GM21825 (cell line): ENCODE results near the gene XBP1.
A peak's percentile ranks its signal among the peaks of the same experiment; 100 is the strongest.
"Not testable (repeated sequence)": the region's sequence is repeated elsewhere in the genome, so short reads cannot be mapped to it uniquely, and the experiment has no call there.

ENCODE experiments used
- ATAC-seq: cut with Tn5 transposase; IDR thresholded peaks from one replicate; pipeline ENCODE4 v1.9.1; 2021; ENCODE audit warnings: mild to moderate bottlenecking, moderate library complexity; ENCODE audit not compliant: unreplicated experiment

Gene XBP1

GRCh38 chr22:28793976-28794584 is 6.3 kb downstream of the XBP1 start:
- no peak for ATAC-seq

DNA sequence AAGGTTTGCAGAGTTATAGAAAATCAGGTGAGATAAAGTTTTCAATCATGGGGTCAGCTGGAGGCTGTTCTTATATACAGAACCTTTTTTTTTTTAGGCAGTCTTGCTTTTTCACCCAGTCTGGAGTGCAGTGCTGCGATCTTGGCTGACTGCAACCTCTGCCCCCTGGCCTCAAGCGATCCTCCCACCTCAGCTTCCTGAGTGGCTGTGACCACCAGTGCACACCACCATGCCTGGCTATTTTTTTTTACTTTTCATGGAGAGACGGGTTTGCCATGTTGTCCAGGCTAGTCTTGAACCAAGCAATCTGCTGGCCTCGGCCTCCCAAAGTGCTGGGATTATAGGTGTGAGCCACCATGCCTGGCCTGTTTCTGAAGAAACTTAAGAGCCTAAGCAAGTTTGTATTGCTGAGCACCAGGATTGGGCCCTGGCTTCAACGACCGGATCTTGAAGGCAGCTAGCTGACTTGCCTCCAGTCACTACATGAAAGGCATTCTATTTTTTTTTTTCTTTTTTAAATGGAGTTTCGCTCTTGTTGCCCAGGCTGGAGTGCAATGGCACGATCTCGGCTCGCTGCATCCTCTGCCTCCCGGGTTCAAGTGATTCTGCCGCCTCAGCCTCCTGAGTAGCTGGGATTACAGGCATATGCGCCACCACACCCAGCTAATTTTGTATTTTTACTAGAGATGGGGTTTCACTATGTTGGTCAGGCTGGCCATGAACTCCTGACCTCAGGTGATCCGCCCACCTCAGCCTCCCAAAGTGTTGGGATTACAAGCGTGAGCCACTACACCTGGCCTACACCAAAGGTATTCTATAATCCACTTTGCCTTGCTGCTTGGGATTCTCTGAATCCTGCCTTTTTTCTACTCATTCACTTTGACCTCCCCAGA is 7.6 kb downstream of the XBP1 start:
- no peak for ATAC-seq

DNA sequence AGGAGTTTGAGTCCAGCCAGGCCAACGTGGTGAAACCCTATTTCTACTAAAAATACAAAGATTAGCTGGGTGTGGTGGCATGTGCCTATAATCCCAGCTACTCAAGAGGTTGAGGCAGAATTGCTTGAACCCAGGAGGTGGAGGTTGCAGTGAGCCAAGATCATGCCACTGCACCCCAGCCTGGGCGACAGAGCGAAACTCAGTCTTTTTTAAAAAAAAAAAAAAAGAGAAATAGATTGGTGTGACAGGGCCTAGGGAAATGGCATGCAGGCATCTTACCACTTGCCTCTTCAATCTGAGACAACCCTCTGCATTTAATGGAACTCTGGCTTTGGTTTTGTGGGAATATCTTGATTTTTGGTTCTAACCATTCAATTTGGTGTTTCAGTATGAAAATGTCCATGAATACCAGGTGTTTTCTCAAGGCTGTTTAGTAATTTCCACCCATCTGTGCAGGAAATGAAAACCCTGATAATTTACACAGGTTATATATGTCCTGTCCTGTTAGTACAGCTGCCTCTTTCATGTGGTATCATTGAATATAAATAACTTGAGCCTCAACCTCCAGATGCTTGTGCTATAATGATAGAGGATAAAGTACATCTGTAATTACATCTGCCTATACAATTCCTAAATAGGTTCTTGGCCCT is 8.4 kb downstream of the XBP1 start:
- no peak for ATAC-seq

DNA sequence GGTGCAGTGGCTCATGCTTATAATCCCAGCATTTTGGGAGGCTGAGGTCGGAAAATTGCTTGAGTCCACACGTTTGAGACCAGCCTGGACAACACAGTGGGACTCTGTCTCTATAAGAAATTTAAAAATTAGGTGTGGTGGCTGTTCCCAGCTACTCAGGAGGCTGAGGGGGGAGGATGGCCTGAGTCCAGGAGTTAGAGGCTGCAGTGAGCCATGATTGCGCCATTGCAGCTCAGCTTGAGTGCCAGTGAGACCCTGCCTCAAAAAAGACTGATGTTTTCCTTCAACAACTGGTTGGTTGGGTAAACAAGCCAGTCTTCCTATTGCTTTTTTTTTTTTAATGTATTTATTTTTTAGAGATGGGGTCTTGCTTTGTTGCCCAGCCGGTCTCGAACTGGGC is 9.2 kb downstream of the XBP1 start:
- no peak for ATAC-seq

DNA sequence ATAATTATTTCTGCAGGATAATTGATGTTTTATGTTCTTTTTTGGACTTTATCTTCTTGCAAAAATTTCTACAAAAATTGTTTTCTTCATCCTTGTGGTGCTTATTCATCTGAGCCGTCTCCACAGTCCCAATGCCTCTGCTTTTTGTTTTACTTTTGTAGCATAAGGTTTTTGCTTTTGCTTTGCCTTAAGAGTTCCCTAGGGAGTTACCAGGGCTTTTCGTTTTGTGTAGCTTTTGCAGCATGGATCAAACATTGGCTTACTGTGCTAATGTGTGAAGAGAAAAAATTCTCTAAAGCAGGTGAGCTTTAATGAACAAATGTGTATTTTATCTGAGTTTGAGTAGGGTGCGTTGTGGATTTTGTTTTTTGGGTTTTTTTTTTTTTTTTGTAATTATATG is 11.8 kb downstream of the XBP1 start:
- no peak for ATAC-seq

- ATAC-seq = no peak
Observed at GRCh38 chr22:28783786-28784671, 16.3 kb downstream of the XBP1 start.

DNA sequence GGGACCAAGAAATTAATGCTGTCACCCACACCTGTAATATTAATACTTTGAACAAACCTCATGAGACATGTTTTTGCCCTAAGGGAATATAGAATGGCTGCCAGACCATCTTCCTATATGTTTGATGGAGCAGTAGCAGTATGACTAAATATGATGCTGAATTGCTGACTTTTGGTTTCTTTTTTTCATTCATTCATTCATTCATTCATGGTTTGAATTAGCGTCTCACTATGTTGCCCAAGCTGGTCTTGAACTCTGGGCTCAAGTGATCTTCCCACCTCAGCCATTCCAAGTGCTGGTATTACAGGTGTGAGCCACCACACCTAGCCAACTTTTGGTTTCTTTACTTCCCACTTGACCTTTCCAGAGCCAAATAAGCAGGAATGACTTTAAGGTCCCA is 20.1 kb downstream of the XBP1 start:
- no peak for ATAC-seq

- ATAC-seq = no peak
Observed at GRCh38 chr22:28779833-28780232, 20.5 kb downstream of the XBP1 start.

DNA sequence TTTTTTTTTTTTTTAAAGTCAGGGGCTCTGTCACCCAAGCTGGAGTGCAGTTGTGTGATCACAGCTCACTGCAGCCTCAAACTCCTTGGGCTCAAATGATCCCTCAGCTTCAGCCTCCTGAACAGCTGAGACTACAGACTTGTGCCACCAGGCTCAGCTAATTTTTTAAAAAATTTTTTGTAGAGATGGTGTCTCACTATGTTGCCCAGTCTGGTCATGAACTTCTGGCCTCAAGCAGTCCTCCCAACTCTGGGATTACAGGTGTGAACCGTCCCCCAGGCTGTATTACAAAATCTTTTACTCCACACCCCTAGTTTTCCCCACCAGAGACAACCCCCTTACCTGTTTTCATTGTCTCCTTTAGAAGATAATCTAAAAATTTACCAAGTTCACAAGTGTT is 26.0 kb downstream of the XBP1 start:
- ATAC-seq = no peak

- ATAC-seq = peak; percentile 18
Observed at GRCh38 chr22:28773461-28773867, 26.9 kb downstream of the XBP1 start.

DNA sequence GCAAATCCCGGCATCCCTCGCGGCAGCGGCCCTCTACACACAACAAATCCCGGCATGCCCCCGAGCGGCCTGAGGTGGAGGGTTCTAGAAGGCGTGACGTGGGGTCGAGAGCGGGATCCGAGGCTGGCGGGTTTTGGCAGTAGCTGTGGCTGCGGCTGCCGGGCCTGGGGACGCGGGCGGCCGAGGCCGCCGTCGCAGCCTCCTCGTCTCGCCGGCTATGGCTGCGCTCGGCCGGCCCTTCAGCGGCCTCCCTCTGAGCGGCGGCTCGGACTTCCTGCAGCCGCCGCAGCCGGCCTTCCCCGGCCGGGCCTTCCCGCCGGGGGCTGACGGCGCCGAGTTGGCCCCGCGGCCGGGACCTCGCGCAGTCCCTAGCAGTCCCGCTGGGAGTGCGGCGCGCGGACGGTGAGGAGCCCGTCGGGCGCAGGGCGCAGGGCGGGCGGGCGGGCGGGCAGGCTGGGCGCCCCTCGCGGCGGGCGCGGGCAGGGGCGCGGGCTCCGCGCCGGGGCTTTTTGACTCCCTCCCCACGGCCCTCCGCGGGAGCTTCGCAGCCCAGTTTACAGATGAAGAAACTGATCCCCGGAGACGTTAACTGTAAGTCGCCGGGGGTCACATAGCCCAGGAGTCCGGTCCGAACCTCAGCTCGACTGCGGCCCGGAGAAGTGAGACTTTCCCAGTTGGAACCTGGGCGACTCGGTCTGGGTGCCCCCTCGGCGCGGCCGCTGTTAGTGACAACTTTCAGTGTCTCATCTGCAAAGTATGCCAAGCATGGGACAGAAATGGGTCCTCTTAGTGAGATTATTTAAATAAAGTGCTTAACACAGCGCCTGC is 27.5 kb downstream of the XBP1 start, which contains the start of gene CCDC117:
Gene CCDC117 (plus strand): TSS at position 63 of the 828 bp plus-strand sequence. CDS start 155 bp downstream, at position 218.
- ATAC-seq = peak; percentile 91

DNA sequence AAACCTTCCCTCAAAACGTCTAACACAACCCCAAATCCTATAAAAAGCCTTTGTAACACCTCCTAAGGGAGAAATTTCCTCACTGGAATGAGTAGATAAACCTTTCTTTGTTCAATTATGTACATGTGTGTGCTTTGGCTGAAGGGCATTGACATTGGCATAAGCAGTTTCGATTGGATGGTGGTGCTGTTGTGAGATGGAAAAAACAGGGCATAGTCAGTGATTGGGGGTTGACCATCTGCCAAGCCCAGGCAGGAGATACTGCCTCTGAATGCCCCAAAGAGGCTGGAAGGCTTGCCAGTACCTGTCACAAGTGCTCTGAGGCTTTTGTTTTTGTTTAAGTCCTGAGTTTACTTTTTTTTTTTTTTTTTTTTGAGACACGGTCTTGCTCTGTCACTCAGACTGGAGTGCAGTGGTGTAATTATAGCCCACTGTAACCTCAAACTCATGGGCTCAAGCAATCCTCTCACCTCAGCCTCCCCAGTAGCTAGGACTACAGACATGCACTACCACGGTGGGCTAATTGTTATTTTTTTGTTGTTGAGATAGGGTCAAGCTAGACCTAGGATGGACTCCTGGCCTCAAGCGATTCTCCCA is 29.1 kb downstream of the XBP1 start:
- ATAC-seq = no peak

DNA sequence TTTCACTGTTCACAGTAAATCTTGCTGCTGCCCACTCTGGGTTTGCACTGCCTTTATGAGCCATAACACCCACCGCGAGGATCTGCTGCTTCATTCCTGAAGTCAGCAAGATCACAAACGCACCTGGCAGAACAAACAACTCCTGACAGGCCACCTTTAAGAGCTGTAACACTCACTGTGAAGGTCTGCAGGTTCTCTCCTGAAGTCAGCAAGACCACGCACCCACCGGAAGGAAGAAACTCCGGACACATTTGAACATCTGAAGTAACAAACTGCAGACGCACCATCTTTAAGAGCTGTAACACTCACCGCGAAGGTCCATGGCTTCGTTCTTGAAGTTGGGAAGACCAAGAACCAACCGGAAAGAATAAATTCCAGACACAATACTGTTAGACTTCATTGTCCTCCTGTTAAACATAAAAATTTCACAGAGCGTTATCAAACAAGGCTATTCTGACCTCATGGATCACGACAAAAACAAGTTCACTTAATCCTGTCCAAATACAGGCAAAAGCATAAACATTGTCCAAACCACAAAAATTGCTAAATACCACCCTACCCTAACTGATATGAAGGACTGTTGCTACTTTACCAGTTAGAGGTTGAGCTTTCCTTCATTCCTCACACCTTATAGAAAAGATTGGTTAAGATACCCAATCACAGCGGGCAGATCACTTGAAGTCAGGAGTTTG is 30.8 kb downstream of the XBP1 start:
- ATAC-seq = no peak

DNA sequence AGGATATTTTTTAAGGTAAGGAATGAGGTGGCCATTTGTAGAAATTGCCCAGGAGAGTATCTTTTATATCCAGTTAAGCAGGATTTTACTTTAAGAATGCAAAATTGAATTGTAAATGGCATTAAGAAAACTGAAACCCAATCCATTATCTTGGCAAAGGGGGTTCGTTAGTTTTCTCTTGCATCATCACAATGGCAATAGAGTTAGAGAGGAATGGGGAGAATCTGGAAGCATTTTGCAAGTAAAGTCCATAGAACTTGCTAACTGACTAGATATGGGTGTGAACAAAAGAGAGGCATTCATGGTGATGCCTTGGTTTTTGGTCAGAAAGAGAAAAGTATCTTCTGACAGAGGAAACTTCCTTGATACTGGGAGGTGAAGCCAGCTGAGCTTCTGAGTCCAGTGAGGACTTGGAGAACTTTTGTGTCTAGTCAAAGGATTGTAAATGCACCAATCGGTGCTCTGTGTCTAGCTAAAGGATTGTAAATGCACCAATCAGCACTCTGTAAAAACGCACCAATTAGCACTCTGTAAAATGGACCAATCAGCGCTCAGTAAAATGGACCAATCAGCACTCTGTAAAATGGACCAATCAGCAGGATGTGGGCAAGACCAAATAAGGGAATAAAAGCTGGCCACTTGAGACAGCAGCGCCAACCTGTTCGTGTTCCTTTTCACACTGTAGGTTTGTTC is 31.5 kb downstream of the XBP1 start:
- ATAC-seq = no peak

DNA sequence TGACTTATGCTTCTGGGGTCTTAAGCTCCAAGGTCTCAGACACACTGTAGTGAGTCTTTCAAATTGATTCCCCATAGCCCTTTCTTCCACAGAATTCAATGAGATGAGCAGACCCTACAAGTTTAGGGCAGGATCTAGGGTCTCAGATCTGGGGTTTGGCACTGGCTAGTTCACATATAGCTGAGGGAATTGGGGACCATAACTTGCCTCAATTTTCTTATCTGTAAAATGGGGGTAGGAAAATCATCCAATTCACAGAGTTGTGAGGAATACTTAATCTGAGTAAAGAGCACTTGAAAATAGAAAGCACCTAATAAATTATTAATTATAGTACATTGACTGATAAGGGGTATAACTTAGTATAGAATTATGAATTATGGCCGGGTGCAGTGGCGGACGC is 33.7 kb downstream of the XBP1 start:
- no peak for ATAC-seq

- not testable (repeated sequence) for ATAC-seq
Observed at GRCh38 chr22:28762000-28762399, 38.4 kb downstream of the XBP1 start.

DNA sequence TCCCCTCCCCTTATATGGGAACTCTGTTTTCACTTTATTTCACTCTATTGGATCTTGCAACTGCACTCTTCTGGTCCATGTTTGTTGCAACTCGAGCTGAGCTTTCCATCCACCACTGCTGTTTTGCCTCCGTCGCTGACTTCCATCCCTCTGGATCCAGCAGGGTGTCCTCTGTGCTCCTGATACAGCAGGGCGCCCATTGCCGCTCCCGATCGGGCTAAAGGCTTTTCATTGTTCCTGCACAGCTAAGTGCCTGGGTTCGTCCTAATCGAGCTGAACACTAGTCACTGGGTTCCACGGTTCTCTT is 39.0 kb downstream of the XBP1 start:
- no peak for ATAC-seq

DNA sequence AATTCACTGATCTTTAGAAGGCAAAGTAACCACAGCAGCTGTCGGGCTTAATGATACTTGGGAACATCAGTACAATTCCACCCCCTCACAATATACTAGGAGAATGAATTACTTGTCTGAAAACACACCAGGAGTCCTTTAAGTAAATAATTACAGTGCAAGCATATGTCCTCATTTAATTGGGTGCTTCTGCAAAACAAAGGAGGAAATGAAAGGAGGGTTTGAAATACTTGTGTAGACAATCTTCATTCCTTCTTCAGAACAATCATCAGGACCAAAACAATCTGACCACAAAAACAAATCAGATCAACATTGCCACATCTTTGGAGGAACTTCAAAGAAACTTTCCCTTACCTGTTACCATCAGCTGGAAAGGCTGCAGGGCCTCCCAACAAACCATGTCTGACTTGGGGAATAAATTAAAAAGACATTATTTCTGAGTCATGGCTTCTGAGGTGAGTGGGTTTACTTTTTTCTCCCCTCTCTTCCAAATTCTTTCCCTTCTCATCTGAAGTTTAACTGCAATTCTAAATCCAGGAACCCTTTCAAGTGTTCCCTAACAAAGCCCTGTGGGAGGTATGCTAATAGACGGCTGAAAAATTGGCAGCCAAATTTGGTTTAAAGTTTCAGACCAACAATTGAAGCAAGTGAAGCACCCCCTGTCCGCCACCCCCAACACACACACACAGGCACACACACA is 40.4 kb downstream of the XBP1 start:
- no peak for ATAC-seq
